GM23338 (cell line): ENCODE measurements around the gene RNF215. TPM values are rescaled to one million over a fixed set of nuclear protein-coding genes. Genes with fewer than 3 reads are reported as not detected.

Source experiments
- ETS1 ChIP-seq: IDR thresholded peaks from 2 replicates; pipeline ENCODE4 v1.6.1; 2016; ENCODE audit warnings: antibody characterized with exemption
- EZH2 ChIP-seq: fragments of 200-600 bp; sonication (generic); IDR thresholded peaks from one replicate; pipeline ENCODE4 v1.8.0; 2017; ENCODE audit warnings: antibody characterized with exemption, mild to moderate bottlenecking, low read depth; ENCODE audit not compliant: unreplicated experiment
- ZNF331 ChIP-seq: fragments of 250-450 bp; sonication (Bioruptor Pico); IDR thresholded peaks from 2 replicates; pipeline ENCODE4 v1.5.0; 2020; ENCODE audit warnings: low read depth, mild to moderate bottlenecking, moderate library complexity
- ZNF462 ChIP-seq: fragments of 250-450 bp; sonication (Bioruptor Pico); IDR thresholded peaks from 2 replicates; pipeline ENCODE4 v1.5.0; 2020; ENCODE audit warnings: mild to moderate bottlenecking, moderate library complexity
- polyA plus RNA-seq: library from polyadenylated mRNA; unstranded; fragments of >200 nt; fragmentation: Nextera tagmentation; extraction: Ambion mirVana; gene quantifications from 2 replicates; pipeline ENCODE4 v1.2.1, GENCODE V29; 2016
- small RNA-seq: library from RNA; depleted of rRNA; stranded (forward); fragments of <200 nt; gene quantifications from one replicate; pipeline ENCODE3, GENCODE V24; 2014; ENCODE audit warnings: low replicate concordance
- total RNA-seq: library from RNA; depleted of rRNA; stranded (reverse); fragments of >200 nt; shearing (Covaris generic); gene quantifications from 2 replicates; pipeline ENCODE4 v1.2.3, GENCODE V29; 2014; rRNA removed

RNF215 gene
- total and polyA plus RNA-seq, 2 experiments from 2014 or later, result 3.3 to 13.9 TPM

- TF ChIP-seq ZNF462 (CRISPR knock-in tag) (no peak), ZNF331 (CRISPR knock-in tag) (no peak), ETS1 (no peak), EZH2 (no peak)
Observed at GRCh38 chr22:30332551-30332950, 54.7 kb downstream of the RNF215 start (continued).

Small RNA genes lying within 50 kb of the gene (small RNA-seq; reads per million reads assigned to genes)
- gene AC004832.3 (not detected), gene RNU6-564P (not detected)

Other genes with a start within 250 kb of the RNF215 start
- 3.6 and 5.9 TPM in 2 replicates for gene LIF, start 140.7 kb downstream of the RNF215 start, total RNA-seq
- 1.2 and 1.8 TPM in 2 replicates for gene LIF, start 140.7 kb downstream of the RNF215 start, polyA plus RNA-seq
- gene OSM, start 120.6 kb downstream of the RNF215 start, total RNA-seq, result not detected in 2 replicates
- gene OSM, start 120.6 kb downstream of the RNF215 start, polyA plus RNA-seq, result not detected in 2 replicates
- 23.2 and 36.0 TPM in 2 replicates for gene CASTOR1, start 97.9 kb downstream of the RNF215 start, total RNA-seq
- gene CASTOR1, start 97.9 kb downstream of the RNF215 start, polyA plus RNA-seq, result 11.3 and 22.0 TPM in 2 replicates
- 6.0 and 8.8 TPM in 2 replicates for gene TBC1D10A, start 60.5 kb downstream of the RNF215 start, total RNA-seq
- gene TBC1D10A, start 60.5 kb downstream of the RNF215 start, polyA plus RNA-seq, result 3.3 and 4.2 TPM in 2 replicates
- gene SF3A1, start 30.5 kb downstream of the RNF215 start, total RNA-seq, result 108 and 170 TPM in 2 replicates
- gene SF3A1, start 30.5 kb downstream of the RNF215 start, polyA plus RNA-seq, result 93.4 and 107 TPM in 2 replicates
- 6.9 and 7.9 TPM in 2 replicates for gene CCDC157, start 30.4 kb downstream of the RNF215 start, total RNA-seq
- gene CCDC157, start 30.4 kb downstream of the RNF215 start, polyA plus RNA-seq, result 3.7 and 3.8 TPM in 2 replicates
- gene SEC14L2, start 9.6 kb upstream of the RNF215 start, total RNA-seq, result 2.1 and 4.2 TPM in 2 replicates
- gene SEC14L2, start 9.6 kb upstream of the RNF215 start, polyA plus RNA-seq, result 2.2 and 2.5 TPM in 2 replicates
- gene MTFP1, start 38.4 kb upstream of the RNF215 start, total RNA-seq, result 54.6 and 68.6 TPM in 2 replicates
- 62.5 and 64.1 TPM in 2 replicates for gene MTFP1, start 38.4 kb upstream of the RNF215 start, polyA plus RNA-seq
- gene SEC14L3, start 84.6 kb upstream of the RNF215 start, total RNA-seq, result not detected in 2 replicates
- not detected in 2 replicates for gene SEC14L3, start 84.6 kb upstream of the RNF215 start, polyA plus RNA-seq
- 2.5 and 5.2 TPM in 2 replicates for gene SEC14L4, start 118.3 kb upstream of the RNF215 start, total RNA-seq
- 1.7 and 1.9 TPM in 2 replicates for gene SEC14L4, start 118.3 kb upstream of the RNF215 start, polyA plus RNA-seq
- gene SEC14L6, start 159.3 kb upstream of the RNF215 start, total RNA-seq, result 2.1 and 2.4 TPM in 2 replicates
- gene SEC14L6, start 159.3 kb upstream of the RNF215 start, polyA plus RNA-seq, result 0.50 and 0.84 TPM in 2 replicates
- 9.2 and 13.3 TPM in 2 replicates for gene GAL3ST1, start 187.3 kb upstream of the RNF215 start, total RNA-seq
- 7.5 and 8.2 TPM in 2 replicates for gene GAL3ST1, start 187.3 kb upstream of the RNF215 start, polyA plus RNA-seq
- gene PES1, start 204.5 kb upstream of the RNF215 start, total RNA-seq, result 76.9 and 78.4 TPM in 2 replicates
- 61.3 and 64.1 TPM in 2 replicates for gene PES1, start 204.5 kb upstream of the RNF215 start, polyA plus RNA-seq
- gene TCN2, start 219.8 kb upstream of the RNF215 start, total RNA-seq, result 31.3 and 38.1 TPM in 2 replicates
- gene TCN2, start 219.8 kb upstream of the RNF215 start, polyA plus RNA-seq, result 12.4 and 12.9 TPM in 2 replicates
- gene SLC35E4, start 248.4 kb upstream of the RNF215 start, total RNA-seq, result 10.4 and 11.3 TPM in 2 replicates
- gene SLC35E4, start 248.4 kb upstream of the RNF215 start, polyA plus RNA-seq, result 2.6 and 4.3 TPM in 2 replicates